Natural killer cell (primary cell): ENCODE results near the gene TTI1. TPM values are rescaled to one million over a fixed set of nuclear protein-coding genes. Genes with fewer than 3 reads are reported as not detected.

Experiments
- ATAC-seq, 3 donors: fragments of 150-1000 bp in 2 of 3; fragments of 200-7000 bp in 1 of 3; cut with Tn5 transposase; 1 replicate in 1 of 3; 2 replicates in 2 of 3; pipeline ENCODE4 v1.10.0; 2021; ENCODE audit warnings: mild to moderate bottlenecking in 2 of 3, moderate library complexity in 2 of 3
- DNase-seq, 2 donors: peaks; one replicate each; pipeline versions ENCODE4 v3.0.0 to v3.0.0-alpha.2; 2013 to 2021; ENCODE audit warnings: mixed read lengths in 1 of 2
- H3K27ac ChIP-seq: one replicate; pipeline ENCODE4 v1.5.1; 2013; ENCODE audit warnings: mild to moderate bottlenecking, low read length
- H3K27me3 ChIP-seq: one replicate; pipeline ENCODE4 v1.6.1; 2013; ENCODE audit warnings: low read length; ENCODE audit not compliant: control insufficient read depth, insufficient read depth
- H3K36me3 ChIP-seq: one replicate; pipeline ENCODE4 v1.6.1; 2013; ENCODE audit warnings: low read length; ENCODE audit not compliant: control insufficient read depth, insufficient read depth
- H3K4me1 ChIP-seq: one replicate; pipeline ENCODE4 v1.6.1; 2013; ENCODE audit warnings: low read length; ENCODE audit not compliant: control insufficient read depth, insufficient read depth
- H3K4me3 ChIP-seq: one replicate; pipeline ENCODE4 v1.5.1; 2013; ENCODE audit warnings: low read length
- H3K9me3 ChIP-seq: one replicate; pipeline ENCODE4 v1.6.1; 2013; ENCODE audit warnings: low read length; ENCODE audit not compliant: control insufficient read depth, insufficient read depth
- H3K27ac Mint-ChIP-seq, 2 donors: one replicate each; pipeline ENCODE4 v1.8.0; 2022; ENCODE audit warnings: mild to moderate bottlenecking in 2 of 2, mixed read lengths in 2 of 2, moderate library complexity in 1 of 2
- H3K27me3 Mint-ChIP-seq, 2 donors: one replicate each; pipeline ENCODE4 v1.8.0; 2022; ENCODE audit warnings: low read depth in 2 of 2, mixed read lengths in 2 of 2
- H3K36me3 Mint-ChIP-seq: one replicate; pipeline ENCODE4 v1.8.0; 2022; ENCODE audit warnings: mixed read lengths
- H3K4me1 Mint-ChIP-seq, 2 donors: one replicate each; pipeline ENCODE4 v1.8.0; 2022; ENCODE audit warnings: mixed read lengths in 2 of 2
- H3K4me3 Mint-ChIP-seq: one replicate; pipeline ENCODE4 v1.8.0; 2022; ENCODE audit warnings: mild to moderate bottlenecking, moderate library complexity, mixed read lengths
- H3K9me3 Mint-ChIP-seq, 2 donors: one replicate each; pipeline ENCODE4 v1.8.0; 2022; ENCODE audit warnings: mixed read lengths in 2 of 2
- CTCF ChIP-seq: fragments of 200-600 bp; IDR thresholded peaks from one replicate; pipeline ENCODE4 v1.8.0; 2022; ENCODE audit warnings: antibody characterized with exemption
- WGBS: methylation state at CpG from one replicate; pipeline ENCODE4 v1.1.7; 2013; ENCODE audit warnings: missing lambda C conversion rate; ENCODE audit not compliant: insufficient coverage; 5-methylcytosine and 5-hydroxymethylcytosine counted together
- intact Hi-C: fragments of 100-400 bp; cut with micrococcal nuclease; formaldehyde crosslinking; loops from one replicate; pipeline ENCODE4 v1.14.2; 2022
- total RNA-seq, 4 donors: library from RNA; stranded (reverse); fragments of 120-200 nt in 1 of 4; gene quantifications; one replicate each; pipeline versions ENCODE4 v1.2.3 to v1.2.4, GENCODE V29; 2013 to 2022

TTI1 gene
- 10 to 100 TPM; 15.9 to 23.9 (median 18.9) TPM for total RNA-seq
- total RNA-seq (2013), result 30.0 TPM

- intact Hi-C loops, result loop anchor here (1.0 kb wide), 1 partner anchor 43 kb away; no protein-coding TSS in a partner anchor
- H3K4me1 ChIP-seq, result peaks cover 30% of the 10 kb centered on the region
These were observed at the start of gene TTI1, which contains the start of gene RPRD1B for GRCh38 chr20:38033330-38034107. TSS of gene TTI1 (minus strand) at chr20:38033456. CDS start at chr20:38013816, 19,640 bp downstream. TSS of gene RPRD1B (plus strand) at chr20:38033746. CDS start at chr20:38033948, 202 bp downstream.

GRCh38 chr20:38082894-38083293, 49.6 kb upstream of the TTI1 start:
- H3K9me3 ChIP-seq, result no peaks in the 10 kb centered on the region
- no peak for ATAC-seq
- H3K36me3 ChIP-seq, result peaks cover 48% of the 10 kb centered on the region
- Mint-ChIP-seq H3K4me3 (no peak overlapping the region), H3K27ac (no peak overlapping the region), H3K4me1 (peaks cover 27 to 39% of the 10 kb centered on the region in 2 donors), H3K9me3 (no peaks in the 10 kb centered on the region), H3K27me3 (no peaks in the 10 kb centered on the region), H3K36me3 (peaks cover 15% of the 10 kb centered on the region)
- no peaks in the 10 kb centered on the region for H3K27me3 ChIP-seq
- no peak for TF ChIP-seq CTCF
- intact Hi-C loops, result no loop called here
- no peak overlapping the region for H3K27ac ChIP-seq
- H3K4me1 ChIP-seq, result no peaks in the 10 kb centered on the region
- DNase-seq, result no peak
- no peak overlapping the region for H3K4me3 ChIP-seq

More at GRCh38 chr20:38033330-38034107, at the start of gene TTI1, which contains the start of gene RPRD1B:
- H3K9me3 Mint-ChIP-seq, result no peaks in the 10 kb centered on the region
- peak; percentile 92 to 95 for DNase-seq
- peak; percentile 83 to 91 (median 84) for ATAC-seq
- peak within 1 kb of the TSS; percentile 91 for H3K27ac ChIP-seq
- peak within 1 kb of the TSS; percentile 73 for H3K4me3 ChIP-seq
- H3K4me1 Mint-ChIP-seq, result peaks cover 61 to 70% of the 10 kb centered on the region in 2 donors
- H3K27ac Mint-ChIP-seq, result peak within 1 kb of the TSS; percentile 94 to 97
- no peaks in the 10 kb centered on the region for H3K27me3 ChIP-seq
- H3K36me3 Mint-ChIP-seq, result no peaks in the 10 kb centered on the region
- no peaks in the 10 kb centered on the region for H3K9me3 ChIP-seq
- under 1% methylated on average over 69 of the region's 69 CpGs for WGBS
- H3K36me3 ChIP-seq, result no peaks in the 10 kb centered on the region
- H3K4me3 Mint-ChIP-seq, result peak within 1 kb of the TSS; percentile 94
- H3K27me3 Mint-ChIP-seq, result no peaks in the 10 kb centered on the region
- no peak for TF ChIP-seq CTCF

- no peak for TF ChIP-seq CTCF
- no peak for ATAC-seq
- Histone ChIP-seq H3K36me3 (peaks cover 50% of the 10 kb centered on the region), H3K4me1 (peaks cover 3% of the 10 kb centered on the region), H3K27me3 (no peaks in the 10 kb centered on the region), H3K27ac (no peak overlapping the region), H3K9me3 (no peaks in the 10 kb centered on the region), H3K4me3 (no peak overlapping the region)
- WGBS, result 66% methylated on average over 3 of the region's 3 CpGs
- no peaks in the 10 kb centered on the region for H3K9me3 Mint-ChIP-seq
- peak overlapping the region in 1 of 2 donors; percentile 34 for H3K27ac Mint-ChIP-seq
- intact Hi-C loops, result no loop called here
- peaks cover 32 to 39% of the 10 kb centered on the region in 2 donors for H3K4me1 Mint-ChIP-seq
- H3K4me3 Mint-ChIP-seq, result no peak overlapping the region
- DNase-seq, result no peak
- H3K36me3 Mint-ChIP-seq, result peaks cover 15% of the 10 kb centered on the region
- H3K27me3 Mint-ChIP-seq, result no peaks in the 10 kb centered on the region
These were observed 48.3 kb upstream of the TTI1 start for GRCh38 chr20:38081575-38081974.
